Measurements from ENCODE around the gene G6PD.
"Not testable (repeated sequence)": the region's sequence is repeated elsewhere in the genome, so short reads cannot be mapped to it uniquely, and the experiment has no call there.

GRCh38 chrX:154558060-154558690, 11.5 kb upstream of the G6PD start:
- TF ChIP-seq CTCF (conservative IDR thresholded peaks at IDR 0.05 in 1 of 2, IDR thresholded peaks at IDR 0.05 in 1 of 2; ENCODE audit: extremely low read depth in 1 of 2, insufficient read depth in 1 of 2, low read depth in 1 of 2, low read length in 2 of 2); EZH2 (IDR thresholded peaks at IDR 0.05; ENCODE audit: borderline replicate concordance, low read length): not testable (repeated sequence)

Measured in mammary epithelial cell (primary cell).